IPS-18a (cell line): ENCODE results near the gene PCDHB9.
"Not testable (repeated sequence)": the region's sequence is repeated elsewhere in the genome, so short reads cannot be mapped to it uniquely, and the experiment has no call there.

Source experiments
- H3K27ac ChIP-seq: one replicate; pipeline ENCODE4 v1.5.1; 2013; ENCODE audit warnings: low read length
- H3K27me3 ChIP-seq: one replicate; pipeline ENCODE4 v1.6.1; 2013; ENCODE audit warnings: mild to moderate bottlenecking, low read length; ENCODE audit not compliant: control insufficient read depth, insufficient read depth
- H3K36me3 ChIP-seq: one replicate; pipeline ENCODE4 v1.6.1; 2013; ENCODE audit warnings: low read depth, low read length; ENCODE audit not compliant: control insufficient read depth
- H3K4me1 ChIP-seq: one replicate; pipeline ENCODE4 v1.6.1; 2013; ENCODE audit warnings: low read depth, low read length; ENCODE audit not compliant: control insufficient read depth
- H3K4me3 ChIP-seq: one replicate; pipeline ENCODE4 v1.5.1; 2013; ENCODE audit warnings: low read length
- H3K9ac ChIP-seq: one replicate; pipeline ENCODE4 v1.6.1; 2013; ENCODE audit warnings: mild to moderate bottlenecking, low read length, moderate library complexity
- H3K9me3 ChIP-seq: one replicate; pipeline ENCODE4 v1.6.1; 2013; ENCODE audit warnings: low read depth, low read length; ENCODE audit not compliant: control insufficient read depth

PCDHB9 gene

GRCh38 chr5:141174291-141175104 is 12.5 kb upstream of the PCDHB9 start:
- not testable (repeated sequence) for H3K9ac ChIP-seq, H3K4me3 ChIP-seq, H3K36me3 ChIP-seq, H3K27me3 ChIP-seq, H3K27ac ChIP-seq, H3K4me1 ChIP-seq
- H3K9me3 ChIP-seq, result peaks cover 15% of the 10 kb centered on the region

- no peaks in the 10 kb centered on the region for H3K27me3 ChIP-seq
- no peak overlapping the region for H3K9ac ChIP-seq
- H3K36me3 ChIP-seq, result no peaks in the 10 kb centered on the region
- no peaks in the 10 kb centered on the region for H3K4me1 ChIP-seq
- no peak overlapping the region for H3K4me3 ChIP-seq
- H3K9me3 ChIP-seq, result peaks cover 15% of the 10 kb centered on the region
- H3K27ac ChIP-seq, result no peak overlapping the region
These were observed 11.0 kb upstream of the PCDHB9 start for GRCh38 chr5:141175933-141176332.

- not testable (repeated sequence) for H3K4me3 ChIP-seq, H3K4me1 ChIP-seq, H3K36me3 ChIP-seq, H3K27me3 ChIP-seq, H3K27ac ChIP-seq, H3K9ac ChIP-seq
- peaks cover 15% of the 10 kb centered on the region for H3K9me3 ChIP-seq
These were observed 9.3 kb upstream of the PCDHB9 start, which contains the start of gene PCDHB8 for GRCh38 chr5:141177577-141178191. PCDHB8 (plus strand) TSS chr5:141177790; CDS start chr5:141178035, 245 bp downstream.

GRCh38 chr5:141179371-141179770 is 7.6 kb upstream of the PCDHB9 start:
- H3K27me3 ChIP-seq, H3K4me3 ChIP-seq, H3K36me3 ChIP-seq, H3K9ac ChIP-seq, H3K4me1 ChIP-seq, H3K27ac ChIP-seq: not testable (repeated sequence)
- peaks cover 15% of the 10 kb centered on the region for H3K9me3 ChIP-seq

- H3K4me3 ChIP-seq, H3K36me3 ChIP-seq, H3K4me1 ChIP-seq, H3K27ac ChIP-seq, H3K27me3 ChIP-seq, H3K9ac ChIP-seq: not testable (repeated sequence)
- H3K9me3 ChIP-seq, result peaks cover 15% of the 10 kb centered on the region
These were observed 7.1 kb upstream of the PCDHB9 start for GRCh38 chr5:141179876-141180275.

GRCh38 chr5:141180313-141180712 is 6.6 kb upstream of the PCDHB9 start:
- Histone ChIP-seq H3K9ac (no peak overlapping the region), H3K4me3 (no peak overlapping the region), H3K36me3 (no peaks in the 10 kb centered on the region), H3K9me3 (peaks cover 15% of the 10 kb centered on the region), H3K4me1 (no peaks in the 10 kb centered on the region), H3K27me3 (no peaks in the 10 kb centered on the region), H3K27ac (no peak overlapping the region)

GRCh38 chr5:141182248-141182647 is 4.7 kb upstream of the PCDHB9 start, which contains the start of gene PCDHB16:
PCDHB16 (plus strand) TSS chr5:141182387; CDS start chr5:141182560, 173 bp downstream.
- Histone ChIP-seq H3K27me3 (no peaks in the 10 kb centered on the region), H3K9me3 (peaks cover 5% of the 10 kb centered on the region), H3K4me3 (peak within 1 kb of the TSS; percentile 49), H3K4me1 (no peaks in the 10 kb centered on the region), H3K9ac (peak within 1 kb of the TSS; percentile 35), H3K27ac (no peak within 1 kb of the TSS), H3K36me3 (no peaks in the 10 kb centered on the region)

GRCh38 chr5:141184117-141184855 is 2.7 kb upstream of the PCDHB9 start:
- H3K4me1 ChIP-seq, H3K36me3 ChIP-seq, H3K4me3 ChIP-seq, H3K27me3 ChIP-seq, H3K27ac ChIP-seq, H3K9me3 ChIP-seq, H3K9ac ChIP-seq: not testable (repeated sequence)

- H3K36me3 ChIP-seq, H3K27ac ChIP-seq, H3K9ac ChIP-seq, H3K27me3 ChIP-seq, H3K4me3 ChIP-seq, H3K9me3 ChIP-seq, H3K4me1 ChIP-seq: not testable (repeated sequence)
These were observed 1.7 kb downstream of the PCDHB9 start for GRCh38 chr5:141188682-141189081.

GRCh38 chr5:141189131-141189530 is 2.2 kb downstream of the PCDHB9 start:
- H3K9me3 ChIP-seq, H3K27ac ChIP-seq, H3K9ac ChIP-seq, H3K4me3 ChIP-seq, H3K36me3 ChIP-seq, H3K27me3 ChIP-seq, H3K4me1 ChIP-seq: not testable (repeated sequence)

- H3K9ac ChIP-seq, result no peak within 1 kb of the TSS
- H3K4me3 ChIP-seq, result peak within 1 kb of the TSS; percentile 46
- no peaks in the 10 kb centered on the region for H3K4me1 ChIP-seq
- H3K27ac ChIP-seq, result no peak within 1 kb of the TSS
- H3K36me3 ChIP-seq, result no peaks in the 10 kb centered on the region
- H3K9me3 ChIP-seq, result peaks cover 11% of the 10 kb centered on the region
- no peaks in the 10 kb centered on the region for H3K27me3 ChIP-seq
These were observed 5.3 kb downstream of the PCDHB9 start, which contains the start of gene PCDHB10 for GRCh38 chr5:141192110-141192725. PCDHB10 (plus strand) TSS chr5:141192353; CDS start chr5:141192553, 200 bp downstream.
